Mucosa of descending colon (tissue), 3 donors: ENCODE measurements around the gene MAST4. TPM values are rescaled to one million over a fixed set of nuclear protein-coding genes. Genes with fewer than 3 reads are reported as not detected.

ENCODE experiments used
- ATAC-seq: fragments of 200-7000 bp; cut with Tn5 transposase; one replicate; pipeline ENCODE4 v1.9.1; 2020; ENCODE audit warnings: mild to moderate bottlenecking, moderate library complexity
- DNase-seq, 3 donors: peaks; one replicate each; pipeline ENCODE4 v3.0.0-alpha.2; 2020
- H3K36me3 ChIP-seq: fragments of 200-600 bp; one replicate; pipeline ENCODE4 v1.8.0; 2021; ENCODE audit warnings: low read depth, mild to moderate bottlenecking
- H3K4me1 ChIP-seq: fragments of 200-600 bp; one replicate; pipeline ENCODE4 v1.8.0; 2021; ENCODE audit warnings: low read depth, mild to moderate bottlenecking
- H3K4me3 ChIP-seq: fragments of 200-600 bp; one replicate; pipeline ENCODE4 v1.8.0; 2021; ENCODE audit warnings: mild to moderate bottlenecking
- H3K9me3 ChIP-seq: fragments of 200-600 bp; one replicate; pipeline ENCODE4 v1.8.0; 2021; ENCODE audit warnings: mild to moderate bottlenecking
- CTCF ChIP-seq: fragments of 200-600 bp; IDR thresholded peaks from one replicate; pipeline ENCODE4 v1.8.0; 2022; ENCODE audit warnings: antibody characterized with exemption, mild to moderate bottlenecking
- intact Hi-C, 2 donors: fragments of 100-400 bp; cut with DNase I in 1 of 2; cut with micrococcal nuclease in 1 of 2; formaldehyde crosslinking; loops; one replicate each; pipeline versions ENCODE4 v1.11.0 to v1.11.1; 2022; cut with DNase I, micrococcal nuclease
- total RNA-seq, 3 donors: library from RNA; stranded (reverse); fragmentation: NEBNext Ultra II Directional in 2 of 3; extraction: Animal tissue kit (Norgen Biotek cat#: 25700) in 2 of 3; gene quantifications; one replicate each; pipeline versions ENCODE4 v1.2.1 to v1.2.4, GENCODE V29; 2021 to 2023
- donor health status: DM: no; HTN: no; CAD: no; lungs with moderate emphysema.
- donor health status: DM: no; HTN: no; CAD: no.
- donor health status: DM: no; HTN: yes; CAD: no.

Gene MAST4
- total RNA-seq, 3 donors from 2014 or later, result 16.2 to 34.0 (median 22.5) TPM

- ATAC-seq (peak; percentile 16), DNase-seq (no peak)
- intact Hi-C loops, result no loop called here
- no peaks in the 10 kb centered on the region for H3K36me3 ChIP-seq
- no peak overlapping the region for H3K4me3 ChIP-seq
- H3K9me3 ChIP-seq, result no peaks in the 10 kb centered on the region
- no peaks in the 10 kb centered on the region for H3K4me1 ChIP-seq
- TF ChIP-seq CTCF, result no peak
Measured at GRCh38 chr5:67033880-67034651, 437.9 kb downstream of the MAST4 start.

DNA sequence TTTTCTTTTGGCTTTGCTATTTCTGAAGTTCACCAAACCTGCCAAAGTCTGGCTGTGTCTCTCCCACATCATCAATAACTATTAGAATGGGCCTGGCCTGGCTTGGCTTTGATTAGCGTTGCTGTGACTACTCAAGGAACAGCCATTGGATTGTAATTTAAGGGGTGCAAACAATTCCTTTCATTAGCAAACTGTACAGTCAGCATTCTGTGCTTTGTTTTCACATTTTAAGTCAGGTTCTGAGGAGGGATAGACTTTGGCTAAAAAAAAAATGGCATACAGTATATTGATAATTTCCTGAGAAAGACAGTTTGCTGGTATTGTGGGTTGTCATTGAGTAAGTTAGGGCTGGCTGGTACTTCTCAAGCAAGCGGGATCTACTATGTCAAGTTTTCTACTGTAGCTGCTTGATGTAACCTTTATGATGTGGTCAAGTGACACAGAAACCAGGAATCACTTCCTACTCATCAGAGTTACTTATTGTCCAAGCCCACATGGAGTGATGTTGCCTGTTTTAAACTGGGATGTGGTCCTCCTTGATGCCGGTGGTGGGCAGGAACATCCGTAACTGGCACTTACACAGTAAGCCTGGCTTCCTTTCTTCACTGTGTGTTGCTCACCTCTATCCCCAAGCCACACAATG lies 439.0 kb downstream of the MAST4 start:
- intact Hi-C loops, result no loop called here
- TF ChIP-seq CTCF, result no peak
- DNase-seq (no peak), ATAC-seq (no peak)
- no peaks in the 10 kb centered on the region for H3K9me3 ChIP-seq
- H3K4me3 ChIP-seq, result no peak overlapping the region
- H3K4me1 ChIP-seq, result no peaks in the 10 kb centered on the region
- H3K36me3 ChIP-seq, result no peaks in the 10 kb centered on the region

DNA sequence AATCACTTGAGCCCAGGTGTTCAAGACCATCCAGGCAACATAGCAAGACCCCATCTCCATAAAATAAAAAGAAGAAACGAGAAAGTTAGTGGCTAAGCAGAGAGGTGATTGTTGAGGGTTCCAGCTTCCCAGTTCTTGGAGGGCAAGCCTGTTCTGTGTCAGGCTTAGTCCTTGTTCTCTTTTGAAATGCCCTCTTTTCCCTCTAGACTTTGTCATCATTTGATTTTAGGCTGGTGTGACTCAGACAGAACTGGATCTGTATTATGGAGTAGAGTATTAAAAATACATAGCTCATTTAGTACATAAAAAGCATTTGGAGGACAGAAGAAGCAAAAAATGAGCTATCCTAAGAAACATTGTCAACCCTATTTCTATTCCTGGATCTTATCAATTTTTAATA lies 441.0 kb downstream of the MAST4 start:
- no peak for DNase-seq
- Histone ChIP-seq H3K4me3 (no peak overlapping the region), H3K9me3 (no peaks in the 10 kb centered on the region), H3K36me3 (no peaks in the 10 kb centered on the region), H3K4me1 (no peaks in the 10 kb centered on the region)
- intact Hi-C loops, result no loop called here
- ATAC-seq, result no peak
- TF ChIP-seq CTCF, result no peak

- ATAC-seq (no peak), DNase-seq (no peak)
- no peaks in the 10 kb centered on the region for H3K9me3 ChIP-seq
- H3K4me3 ChIP-seq, result no peak overlapping the region
- no peak for TF ChIP-seq CTCF
- intact Hi-C loops, result no loop called here
- no peaks in the 10 kb centered on the region for H3K4me1 ChIP-seq
- no peaks in the 10 kb centered on the region for H3K36me3 ChIP-seq
Measured at GRCh38 chr5:67038817-67039603, 442.8 kb downstream of the MAST4 start.

GRCh38 chr5:67042176-67043003 lies 446.2 kb downstream of the MAST4 start:
- no peak for TF ChIP-seq CTCF
- no peaks in the 10 kb centered on the region for H3K4me1 ChIP-seq
- H3K4me3 ChIP-seq, result no peak overlapping the region
- DNase-seq, result no peak
- H3K36me3 ChIP-seq, result no peaks in the 10 kb centered on the region
- no peaks in the 10 kb centered on the region for H3K9me3 ChIP-seq
- no peak for ATAC-seq
- intact Hi-C loops, result no loop called here
